Kidney epithelial cell (primary cell): ENCODE measurements around the gene TERB1. TPM values are rescaled to one million over a fixed set of nuclear protein-coding genes. Genes with fewer than 3 reads are reported as not detected.
A peak's percentile ranks its signal among the peaks of the same experiment; 100 is the strongest.

ENCODE experiments used
- DNase-seq: peaks from one replicate; pipeline ENCODE4 v3.0.0-alpha.2; 2010; ENCODE audit warnings: low read depth
- H3K27me3 ChIP-seq: 2 replicates; pipeline ENCODE4 v1.6.0; 2011; ENCODE audit warnings: low read length; ENCODE audit not compliant: control insufficient read depth, insufficient read depth
- H3K36me3 ChIP-seq: 2 replicates; pipeline ENCODE4 v1.5.1; 2011; ENCODE audit warnings: low read length; ENCODE audit not compliant: control insufficient read depth, insufficient read depth
- H3K4me3 ChIP-seq: 2 replicates; pipeline ENCODE4 v1.5.1; 2011; ENCODE audit warnings: low read depth, mild to moderate bottlenecking, control low read depth, low read length
- CTCF ChIP-seq: IDR thresholded peaks from 2 replicates; pipeline ENCODE4 v1.5.1; 2011; ENCODE audit warnings: mild to moderate bottlenecking, moderate library complexity, low read length, control low read depth, inconsistent platforms; ENCODE audit not compliant: insufficient read depth, poor library complexity, severe bottlenecking
- total RNA-seq: library from RNA; depleted of rRNA; stranded (reverse); fragments of >200 nt; gene quantifications from 2 replicates; pipeline ENCODE4 v1.2.3, GENCODE V29; 2015

The TERB1 gene
- total RNA-seq, 1 donor from 2014 or later = not detected

GRCh38 chr16:66741169-66741900 lies 60.0 kb downstream of the TERB1 start:
- no peak overlapping the region for H3K4me3 ChIP-seq
- no peaks in the 10 kb centered on the region for H3K27me3 ChIP-seq
- H3K36me3 ChIP-seq = peaks cover 2% of the 10 kb centered on the region
- peak; percentile 83 for DNase-seq
- TF ChIP-seq CTCF = no peak

- Histone ChIP-seq H3K4me3 (no peak overlapping the region), H3K36me3 (peaks cover 3% of the 10 kb centered on the region), H3K27me3 (no peaks in the 10 kb centered on the region)
- TF ChIP-seq CTCF = no peak
- DNase-seq = no peak
These were observed 60.9 kb downstream of the TERB1 start for GRCh38 chr16:66740533-66740932.

GRCh38 chr16:66740010-66740409 lies 61.4 kb downstream of the TERB1 start:
- no peak for DNase-seq
- TF ChIP-seq CTCF = peak; percentile 66
- no peak overlapping the region for H3K4me3 ChIP-seq
- H3K27me3 ChIP-seq = no peaks in the 10 kb centered on the region
- peaks cover 3% of the 10 kb centered on the region for H3K36me3 ChIP-seq

- Histone ChIP-seq H3K4me3 (no peak overlapping the region), H3K27me3 (no peaks in the 10 kb centered on the region), H3K36me3 (peaks cover 6% of the 10 kb centered on the region)
- TF ChIP-seq CTCF = no peak
- no peak for DNase-seq
These were observed 65.5 kb downstream of the TERB1 start for GRCh38 chr16:66735891-66736290.

GRCh38 chr16:66731101-66731500 lies 70.3 kb downstream of the TERB1 start:
- H3K36me3 ChIP-seq = peaks cover 7% of the 10 kb centered on the region
- no peak for DNase-seq
- H3K4me3 ChIP-seq = no peak overlapping the region
- no peaks in the 10 kb centered on the region for H3K27me3 ChIP-seq
- TF ChIP-seq CTCF = no peak

- no peak for TF ChIP-seq CTCF
- Histone ChIP-seq H3K4me3 (no peak overlapping the region), H3K36me3 (peaks cover 6% of the 10 kb centered on the region), H3K27me3 (no peaks in the 10 kb centered on the region)
- no peak for DNase-seq
These were observed 72.6 kb downstream of the TERB1 start for GRCh38 chr16:66728804-66729203.
